ENCODE results near the gene COL4A2.

COL4A2 gene

GRCh38 chr13:110405597-110406450, 98.7 kb downstream of the COL4A2 start:
- no peak for TF ChIP-seq ZBTB7A (tag by site-specific recombination; IDR thresholded peaks at IDR 0.05; ENCODE audit: low read depth)
- no peak for TF ChIP-seq WT1 (tag by site-specific recombination; IDR thresholded peaks at IDR 0.05)
- no peak for TF ChIP-seq ZNF585B (tag by site-specific recombination; IDR thresholded peaks at IDR 0.05)
- TF ChIP-seq ZXDB (tag by site-specific recombination; IDR thresholded peaks at IDR 0.05), result no peak
- TF ChIP-seq HIC1 (tag by site-specific recombination; IDR thresholded peaks at IDR 0.05), result no peak
- TF ChIP-seq ZNF707 (tag by site-specific recombination; IDR thresholded peaks at IDR 0.05), result no peak
- no peak for TF ChIP-seq ZNF548 (tag by site-specific recombination; IDR thresholded peaks at IDR 0.05)
- no peak for TF ChIP-seq ZBTB1 (tag by site-specific recombination; IDR thresholded peaks at IDR 0.05)
- TF ChIP-seq ZBTB49 (tag by site-specific recombination; IDR thresholded peaks at IDR 0.05; ENCODE audit: low read depth), result no peak
- no peak for TF ChIP-seq PATZ1 (tag by site-specific recombination; IDR thresholded peaks at IDR 0.05)
- no peak for TF ChIP-seq ZNF132 (tag by site-specific recombination; IDR thresholded peaks at IDR 0.05; ENCODE audit: borderline replicate concordance)
- TF ChIP-seq ZNF621 (tag by site-specific recombination; IDR thresholded peaks at IDR 0.05), result no peak
- no peak for TF ChIP-seq SP3 (tag by site-specific recombination; IDR thresholded peaks at IDR 0.05)
- TF ChIP-seq TSHZ1 (tag by site-specific recombination; IDR thresholded peaks at IDR 0.05; ENCODE audit: borderline replicate concordance), result no peak
- no peak for TF ChIP-seq ZNF610 (tag by site-specific recombination; IDR thresholded peaks at IDR 0.05; ENCODE audit: borderline replicate concordance)
- no peak for TF ChIP-seq FEZF1 (tag by site-specific recombination; IDR thresholded peaks at IDR 0.05)
- H3K9me3 ChIP-seq (ENCODE audit: control insufficient read depth, insufficient read depth, low read depth, low read length), result no peaks in the 10 kb centered on the region
- no peak overlapping the region for H3K27ac ChIP-seq (ENCODE audit: extremely low read depth, low read depth, low read length)
- POLR2A ChIA-PET, result interaction anchor here (0.7 kb wide), 1 partner anchor 18 kb away, joined by 3 read pairs; no protein-coding TSS in a partner anchor
- no peaks in the 10 kb centered on the region for H3K4me1 ChIP-seq (ENCODE audit: control insufficient read depth, insufficient read depth, low read length)
- no peaks in the 10 kb centered on the region for H3K36me3 ChIP-seq (ENCODE audit: control insufficient read depth in 2 of 2, insufficient read depth in 1 of 2, low read length in 2 of 2)
- no peak overlapping the region for H3K4me3 ChIP-seq (ENCODE audit: low read depth, low read length)
- CTCF ChIA-PET, result no interaction called here
